22Rv1 (cell line): Measurements from ENCODE around the gene AEBP1.

ENCODE experiments used
- ZFX ChIP-seq: fragments of 450-650 bp; IDR thresholded peaks from 2 replicates; pipeline ENCODE4 v1.6.1; 2017; ENCODE audit warnings: antibody characterized with exemption, borderline replicate concordance
- TF ChIP-seq, protein P1 (sequence below): fragments of 450-650 bp; IDR thresholded peaks from 2 replicates; pipeline ENCODE4 v1.5.1; 2017; ENCODE audit warnings: mild to moderate bottlenecking

- TF ChIP-seq, protein P1, sequence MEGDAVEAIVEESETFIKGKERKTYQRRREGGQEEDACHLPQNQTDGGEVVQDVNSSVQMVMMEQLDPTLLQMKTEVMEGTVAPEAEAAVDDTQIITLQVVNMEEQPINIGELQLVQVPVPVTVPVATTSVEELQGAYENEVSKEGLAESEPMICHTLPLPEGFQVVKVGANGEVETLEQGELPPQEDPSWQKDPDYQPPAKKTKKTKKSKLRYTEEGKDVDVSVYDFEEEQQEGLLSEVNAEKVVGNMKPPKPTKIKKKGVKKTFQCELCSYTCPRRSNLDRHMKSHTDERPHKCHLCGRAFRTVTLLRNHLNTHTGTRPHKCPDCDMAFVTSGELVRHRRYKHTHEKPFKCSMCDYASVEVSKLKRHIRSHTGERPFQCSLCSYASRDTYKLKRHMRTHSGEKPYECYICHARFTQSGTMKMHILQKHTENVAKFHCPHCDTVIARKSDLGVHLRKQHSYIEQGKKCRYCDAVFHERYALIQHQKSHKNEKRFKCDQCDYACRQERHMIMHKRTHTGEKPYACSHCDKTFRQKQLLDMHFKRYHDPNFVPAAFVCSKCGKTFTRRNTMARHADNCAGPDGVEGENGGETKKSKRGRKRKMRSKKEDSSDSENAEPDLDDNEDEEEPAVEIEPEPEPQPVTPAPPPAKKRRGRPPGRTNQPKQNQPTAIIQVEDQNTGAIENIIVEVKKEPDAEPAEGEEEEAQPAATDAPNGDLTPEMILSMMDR, result no peak
- no peak for TF ChIP-seq ZFX
Measured at GRCh38 chr7:44154703-44155102, 50.6 kb downstream of the AEBP1 start.
